Measurements from ENCODE around the gene EMP3.

Gene EMP3

GRCh38 chr19:48353677-48354076 is 28.3 kb downstream of the EMP3 start:
- no peak overlapping the region for H3K27ac Mint-ChIP-seq
- peaks cover 4% of the 10 kb centered on the region for H3K4me1 Mint-ChIP-seq (ENCODE audit: low read depth)
- H3K4me3 Mint-ChIP-seq, result no peak overlapping the region
- no peaks in the 10 kb centered on the region for H3K9me3 Mint-ChIP-seq (ENCODE audit: low read depth)
- H3K36me3 Mint-ChIP-seq, result peaks cover 3% of the 10 kb centered on the region
- H3K27me3 Mint-ChIP-seq, result no peaks in the 10 kb centered on the region

GRCh38 chr19:48354332-48354992 is 29.1 kb downstream of the EMP3 start:
- no peaks in the 10 kb centered on the region for H3K9me3 Mint-ChIP-seq (ENCODE audit: low read depth)
- no peak overlapping the region for H3K4me3 Mint-ChIP-seq
- no peak overlapping the region for H3K27ac Mint-ChIP-seq
- no peaks in the 10 kb centered on the region for H3K27me3 Mint-ChIP-seq
- peaks cover 4% of the 10 kb centered on the region for H3K4me1 Mint-ChIP-seq (ENCODE audit: low read depth)
- peaks cover 3% of the 10 kb centered on the region for H3K36me3 Mint-ChIP-seq

GRCh38 chr19:48355365-48355954 is 30.1 kb downstream of the EMP3 start:
- no peak overlapping the region for H3K27ac Mint-ChIP-seq
- H3K27me3 Mint-ChIP-seq, result no peaks in the 10 kb centered on the region
- no peak overlapping the region for H3K4me3 Mint-ChIP-seq
- H3K9me3 Mint-ChIP-seq (ENCODE audit: low read depth), result no peaks in the 10 kb centered on the region
- peaks cover 3% of the 10 kb centered on the region for H3K36me3 Mint-ChIP-seq
- peaks cover 4% of the 10 kb centered on the region for H3K4me1 Mint-ChIP-seq (ENCODE audit: low read depth)

- no peaks in the 10 kb centered on the region for H3K27me3 Mint-ChIP-seq
- peaks cover 8% of the 10 kb centered on the region for H3K4me1 Mint-ChIP-seq (ENCODE audit: low read depth)
- no peak overlapping the region for H3K4me3 Mint-ChIP-seq
- H3K27ac Mint-ChIP-seq, result no peak overlapping the region
- peaks cover 3% of the 10 kb centered on the region for H3K36me3 Mint-ChIP-seq
- no peaks in the 10 kb centered on the region for H3K9me3 Mint-ChIP-seq (ENCODE audit: low read depth)
Observed at GRCh38 chr19:48359123-48359522, 33.8 kb downstream of the EMP3 start.

- Mint-ChIP-seq H3K4me3 (peak overlapping the region; percentile 36), H3K36me3 (peaks cover 3% of the 10 kb centered on the region), H3K27ac (no peak overlapping the region)
Observed at GRCh38 chr19:48361912-48362311, 36.6 kb downstream of the EMP3 start.

GRCh38 chr19:48362716-48363499 is 37.6 kb downstream of the EMP3 start:
- H3K36me3 Mint-ChIP-seq, result peaks cover 3% of the 10 kb centered on the region
- peak overlapping the region; percentile 93 for H3K4me3 Mint-ChIP-seq
- H3K9me3 Mint-ChIP-seq (ENCODE audit: low read depth), result no peaks in the 10 kb centered on the region
- peak overlapping the region; percentile 96 for H3K27ac Mint-ChIP-seq
- H3K4me1 Mint-ChIP-seq (ENCODE audit: low read depth), result peaks cover 11% of the 10 kb centered on the region
- no peaks in the 10 kb centered on the region for H3K27me3 Mint-ChIP-seq

More at GRCh38 chr19:48361912-48362311, 36.6 kb downstream of the EMP3 start:
- Mint-ChIP-seq H3K9me3 (ENCODE audit: low read depth) (no peaks in the 10 kb centered on the region), H3K27me3 (no peaks in the 10 kb centered on the region), H3K4me1 (ENCODE audit: low read depth) (peaks cover 11% of the 10 kb centered on the region)

- Mint-ChIP-seq H3K9me3 (ENCODE audit: low read depth) (no peaks in the 10 kb centered on the region), H3K27me3 (no peaks in the 10 kb centered on the region), H3K4me1 (ENCODE audit: low read depth) (peaks cover 11% of the 10 kb centered on the region), H3K36me3 (peaks cover 2% of the 10 kb centered on the region), H3K4me3 (peak overlapping the region; percentile 93), H3K27ac (peak overlapping the region; percentile 96)
Observed at GRCh38 chr19:48363500-48363809, 38.1 kb downstream of the EMP3 start.

- Mint-ChIP-seq H3K27me3 (no peaks in the 10 kb centered on the region), H3K9me3 (ENCODE audit: low read depth) (no peaks in the 10 kb centered on the region), H3K4me3 (peak within 1 kb of the TSS; percentile 93), H3K36me3 (no peaks in the 10 kb centered on the region), H3K27ac (peak within 1 kb of the TSS; percentile 96), H3K4me1 (ENCODE audit: low read depth) (peaks cover 11% of the 10 kb centered on the region)
Observed at GRCh38 chr19:48363810-48364597, 38.7 kb downstream of the EMP3 start, which contains the start of the genes SYNGR4 and TMEM143. Gene SYNGR4, plus strand, starts transcription at chr19:48364367. Its CDS starts 1,476 bp downstream, at chr19:48365843. Gene TMEM143, minus strand, starts transcription at chr19:48363940. Its CDS starts 20 bp downstream, at chr19:48363920.

GRCh38 chr19:48364598-48365348 is 39.4 kb downstream of the EMP3 start:
- Mint-ChIP-seq H3K27me3 (no peaks in the 10 kb centered on the region), H3K9me3 (ENCODE audit: low read depth) (no peaks in the 10 kb centered on the region), H3K4me1 (ENCODE audit: low read depth) (peaks cover 11% of the 10 kb centered on the region), H3K36me3 (no peaks in the 10 kb centered on the region), H3K4me3 (peak overlapping the region; percentile 73), H3K27ac (peak overlapping the region; percentile 58)

- Mint-ChIP-seq H3K4me1 (ENCODE audit: low read depth) (peaks cover 11% of the 10 kb centered on the region), H3K36me3 (no peaks in the 10 kb centered on the region), H3K9me3 (ENCODE audit: low read depth) (no peaks in the 10 kb centered on the region), H3K4me3 (no peak overlapping the region), H3K27ac (no peak overlapping the region), H3K27me3 (no peaks in the 10 kb centered on the region)
Observed at GRCh38 chr19:48365602-48366001, 40.2 kb downstream of the EMP3 start.

GRCh38 chr19:48367855-48368254 is 42.5 kb downstream of the EMP3 start:
- Mint-ChIP-seq H3K9me3 (ENCODE audit: low read depth) (no peaks in the 10 kb centered on the region), H3K4me1 (ENCODE audit: low read depth) (peaks cover 9% of the 10 kb centered on the region), H3K36me3 (no peaks in the 10 kb centered on the region), H3K27ac (no peak overlapping the region), H3K4me3 (no peak overlapping the region), H3K27me3 (no peaks in the 10 kb centered on the region)

GRCh38 chr19:48368936-48369335 is 43.6 kb downstream of the EMP3 start:
- Mint-ChIP-seq H3K27ac (no peak overlapping the region), H3K4me1 (ENCODE audit: low read depth) (peaks cover 5% of the 10 kb centered on the region), H3K4me3 (no peak overlapping the region), H3K9me3 (ENCODE audit: low read depth) (no peaks in the 10 kb centered on the region), H3K36me3 (no peaks in the 10 kb centered on the region), H3K27me3 (no peaks in the 10 kb centered on the region)

- no peak overlapping the region for H3K27ac Mint-ChIP-seq
- H3K4me3 Mint-ChIP-seq, result no peak overlapping the region
- no peaks in the 10 kb centered on the region for H3K9me3 Mint-ChIP-seq (ENCODE audit: low read depth)
- H3K4me1 Mint-ChIP-seq (ENCODE audit: low read depth), result no peaks in the 10 kb centered on the region
- no peaks in the 10 kb centered on the region for H3K27me3 Mint-ChIP-seq
- H3K36me3 Mint-ChIP-seq, result no peaks in the 10 kb centered on the region
Observed at GRCh38 chr19:48370955-48371354, 45.6 kb downstream of the EMP3 start.

- Mint-ChIP-seq H3K4me1 (ENCODE audit: low read depth) (no peaks in the 10 kb centered on the region), H3K9me3 (ENCODE audit: low read depth) (no peaks in the 10 kb centered on the region), H3K4me3 (no peak overlapping the region), H3K36me3 (no peaks in the 10 kb centered on the region), H3K27me3 (no peaks in the 10 kb centered on the region), H3K27ac (no peak overlapping the region)
Observed at GRCh38 chr19:48371367-48371766, 46.0 kb downstream of the EMP3 start.
